Left renal cortex interstitium (tissue), 4 donors: ENCODE data around the gene SYT8. TPM values are rescaled to one million over a fixed set of nuclear protein-coding genes. Genes with fewer than 3 reads are reported as not detected.

Experiments used
- DNase-seq, 4 donors: peaks; one replicate each; pipeline ENCODE4 v3.0.0-alpha.2; 2013; ENCODE audit warnings: low read depth in 4 of 4, low spot score in 2 of 4, missing footprints in 1 of 4
- polyA plus RNA-seq, 4 donors: library from polyadenylated mRNA; unstranded; fragments of 120-200 nt; gene quantifications; one replicate each; pipeline ENCODE4 v1.2.1, GENCODE V29; 2013; ENCODE audit not compliant: insufficient read length in 4 of 4

Gene SYT8
- polyA plus RNA-seq, 4 donors, result 0.14 to 1.0 (median 0.23) TPM

DNA sequence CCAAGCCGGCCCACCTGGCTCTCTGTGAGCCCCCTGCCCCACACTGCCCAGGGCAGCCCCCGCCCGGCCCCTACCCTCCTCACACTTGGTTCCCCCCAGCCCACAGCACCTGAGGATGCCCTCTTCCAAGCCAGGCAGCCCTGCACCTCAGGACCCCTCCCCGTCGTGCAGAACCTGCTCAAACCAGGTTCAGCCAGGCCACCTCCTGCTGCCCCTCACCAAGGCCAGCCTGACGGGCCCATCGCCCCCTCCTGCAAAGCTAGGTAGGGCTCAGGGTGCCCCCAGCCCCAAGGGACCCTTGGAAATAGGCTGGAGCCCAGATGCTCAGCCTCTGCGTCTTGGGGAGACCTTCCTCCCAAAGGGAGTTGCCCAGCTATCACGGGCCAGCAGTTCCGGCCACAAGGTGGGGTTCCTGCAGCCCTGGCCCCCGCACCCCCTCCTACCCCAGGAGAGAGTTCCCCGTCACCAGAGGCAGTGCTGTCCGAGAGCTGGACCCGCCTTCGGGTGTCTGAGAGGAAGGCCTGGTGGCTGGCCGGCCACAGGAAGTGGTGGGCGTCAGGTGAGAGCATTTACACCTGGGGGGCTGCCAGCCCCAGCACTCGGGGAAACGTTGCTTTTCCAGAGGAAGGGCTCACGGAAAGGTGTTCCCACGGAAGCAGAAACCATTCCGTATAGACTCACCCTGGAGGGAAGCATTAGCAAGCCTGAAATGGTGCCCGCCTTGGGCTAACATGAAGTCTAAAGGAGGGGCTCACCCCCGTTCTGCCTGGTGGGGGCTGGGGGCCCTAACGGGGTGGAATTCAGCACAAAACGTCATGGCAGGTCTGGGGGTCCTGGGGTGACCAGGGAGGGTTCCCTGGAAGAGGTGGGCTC, 3.2 kb upstream of the SYT8 start:
- no peak for DNase-seq

- no peak for DNase-seq
Observed at GRCh38 chr11:1832211-1832919, 2.4 kb upstream of the SYT8 start.

GRCh38 chr11:1832920-1833295, 1.9 kb upstream of the SYT8 start:
- DNase-seq, result no peak

DNA sequence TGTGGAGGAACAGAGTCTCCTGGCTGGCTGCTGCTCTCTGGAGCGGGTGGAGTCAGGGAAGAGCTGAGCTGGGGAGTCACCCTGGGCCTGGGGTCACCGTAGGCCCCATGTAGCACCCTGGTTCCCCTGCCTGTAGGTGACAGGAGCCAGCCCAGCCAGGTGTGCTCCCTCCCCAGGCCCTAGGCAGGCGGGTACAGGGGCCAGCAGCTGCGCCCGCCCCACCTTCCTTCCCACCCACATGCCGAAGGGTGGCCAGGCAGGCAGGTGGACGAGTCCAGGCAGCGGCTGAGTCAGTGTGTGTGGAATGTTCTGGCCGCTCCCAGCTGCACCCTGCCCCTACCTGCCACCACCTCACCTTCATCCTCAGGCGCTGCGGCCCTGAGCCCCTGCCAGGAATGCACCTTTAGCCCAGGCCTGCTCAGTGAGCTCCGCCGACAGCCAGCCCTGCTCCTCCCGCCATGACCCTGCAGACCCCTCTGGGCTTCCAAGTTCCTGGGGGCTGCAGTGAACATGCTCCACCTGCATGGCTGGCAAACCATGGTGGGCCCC, 654 bp upstream of the SYT8 start:
- no peak for DNase-seq

DNA sequence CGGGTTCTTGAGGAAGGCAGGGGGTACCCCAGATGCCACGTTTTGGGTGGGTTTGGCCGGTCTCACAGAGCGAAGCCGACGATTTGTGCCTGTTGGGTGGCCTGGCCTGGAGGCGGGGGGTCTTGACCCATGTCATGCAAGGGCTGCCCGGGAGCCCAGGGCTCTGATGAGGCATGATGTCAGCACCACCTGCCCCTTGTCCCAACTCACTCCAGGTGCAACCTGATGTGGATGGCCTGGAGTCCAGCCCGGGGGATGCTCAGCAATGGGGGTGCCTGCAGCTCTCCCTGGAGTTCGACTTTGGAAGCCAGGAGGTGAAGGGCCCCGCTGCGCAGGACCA, 851 bp downstream of the SYT8 start:
- no peak for DNase-seq

GRCh38 chr11:1836011-1836945, 1.5 kb downstream of the SYT8 start:
- DNase-seq, result no peak

DNA sequence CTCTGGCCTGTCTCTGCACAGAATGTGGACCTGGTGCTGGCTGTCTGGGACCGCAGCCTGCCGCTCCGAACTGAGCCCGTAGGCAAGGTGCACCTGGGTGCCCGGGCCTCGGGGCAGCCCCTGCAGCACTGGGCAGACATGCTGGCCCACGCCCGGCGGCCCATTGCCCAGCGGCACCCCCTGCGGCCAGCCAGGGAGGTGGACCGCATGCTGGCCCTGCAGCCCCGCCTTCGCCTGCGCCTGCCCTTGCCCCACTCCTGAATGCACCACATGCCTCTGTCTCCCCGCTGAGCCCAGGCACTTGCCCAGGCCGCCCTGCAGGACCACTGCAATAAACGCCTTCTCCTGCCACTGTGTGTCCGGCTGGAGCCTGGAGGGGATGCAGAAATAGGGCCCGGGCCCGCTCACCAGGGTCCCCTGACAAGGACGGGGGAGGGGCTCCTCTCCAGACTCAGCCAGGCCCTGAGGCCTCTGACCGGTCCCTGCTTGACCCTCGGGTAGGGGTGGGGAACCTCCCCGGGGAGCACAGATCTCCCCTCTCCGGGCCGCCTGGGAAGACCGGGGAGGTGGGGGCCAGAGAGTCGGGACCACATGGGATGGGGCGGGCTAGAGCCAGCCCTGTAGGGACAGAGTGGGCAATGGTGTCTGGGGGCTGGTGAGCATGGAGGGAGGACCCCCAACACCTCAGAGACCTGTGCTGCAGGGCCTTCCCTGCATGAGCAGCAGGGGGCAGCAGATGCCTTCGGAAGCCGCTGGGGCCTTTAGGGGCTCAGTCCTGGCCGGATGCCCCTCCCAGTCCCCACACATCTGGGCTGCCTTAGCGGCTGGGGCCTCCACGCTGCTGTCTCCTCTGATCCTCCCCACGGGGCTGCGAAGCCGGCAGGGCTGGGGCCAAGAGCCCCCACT, 2.6 kb downstream of the SYT8 start:
- no peak for DNase-seq

GRCh38 chr11:1838077-1838425, 3.3 kb downstream of the SYT8 start:
- no peak for DNase-seq

- DNase-seq, result no peak
Observed at GRCh38 chr11:1838426-1839144, 3.8 kb downstream of the SYT8 start, which contains the start of gene TNNI2. TSS of gene TNNI2 (plus strand) at chr11:1838981. CDS start at chr11:1839697, 716 bp downstream.

DNA sequence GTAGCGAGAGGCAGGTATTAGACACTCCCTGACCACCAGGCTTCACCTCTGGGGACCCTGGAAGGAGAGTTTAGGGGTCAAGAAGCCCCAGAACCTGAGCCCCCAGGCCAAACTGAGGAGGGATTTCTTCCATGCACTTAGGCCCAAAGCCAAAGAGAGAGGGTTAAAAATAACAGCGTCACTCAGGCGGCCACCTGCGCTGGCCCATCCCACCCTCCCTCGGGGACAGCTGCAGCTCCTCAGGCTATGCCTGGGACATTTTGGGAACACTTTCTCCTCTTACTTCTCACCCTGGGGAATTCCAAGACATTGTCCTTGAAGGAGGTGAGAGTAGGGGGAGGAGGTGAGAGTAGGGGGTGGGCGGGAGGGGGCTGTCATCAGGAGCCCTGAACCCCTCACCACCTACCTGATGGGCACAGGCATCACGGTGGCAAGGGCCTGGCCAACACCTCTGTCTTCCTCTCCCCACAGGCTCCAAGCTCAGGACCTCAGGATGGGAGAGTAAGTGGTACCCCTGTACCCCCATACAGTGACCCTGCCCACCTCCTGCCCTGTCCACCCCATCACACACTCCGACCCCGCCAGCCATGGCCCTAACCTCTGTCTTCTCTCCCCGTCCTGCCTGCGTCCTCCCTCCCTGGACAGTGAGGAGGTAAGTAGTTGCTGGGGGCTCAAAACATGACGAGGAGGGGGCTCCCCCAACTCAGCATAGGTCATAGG, 4.6 kb downstream of the SYT8 start:
- no peak for DNase-seq

- no peak for DNase-seq
Observed at GRCh38 chr11:1839924-1840779, 5.4 kb downstream of the SYT8 start.

- DNase-seq, result no peak
Observed at GRCh38 chr11:1840780-1841480, 6.1 kb downstream of the SYT8 start.

DNA sequence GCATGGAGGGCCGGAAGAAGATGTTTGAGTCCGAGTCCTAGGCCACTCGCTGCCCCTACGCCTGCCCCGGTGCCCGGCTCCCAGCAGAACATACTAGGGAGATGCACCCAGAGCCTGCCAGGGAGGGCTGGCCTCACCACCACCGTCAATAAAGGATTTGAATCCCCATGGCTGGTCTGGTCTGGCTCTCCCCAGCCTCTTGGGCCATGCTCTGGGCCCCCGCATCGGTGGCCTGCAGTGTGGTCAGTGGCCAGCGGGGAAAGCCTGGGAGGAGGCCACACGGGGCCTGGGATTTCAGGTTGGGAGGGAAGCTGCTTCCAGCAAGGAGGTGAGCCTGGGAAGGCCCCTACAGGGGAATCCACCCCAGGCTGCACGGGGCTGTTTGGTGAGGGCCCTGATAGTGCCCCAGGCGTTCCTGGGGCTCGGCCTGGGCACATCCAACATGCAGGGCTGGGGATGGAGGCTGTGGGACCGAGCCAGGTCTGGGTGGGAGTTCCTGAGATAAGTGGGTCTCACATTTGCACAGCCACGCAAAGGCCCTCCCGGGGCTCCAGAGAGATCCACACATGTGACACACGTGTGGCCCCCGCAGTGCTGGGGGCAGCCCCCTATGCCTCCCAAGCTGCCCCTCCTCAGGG, 6.8 kb downstream of the SYT8 start:
- DNase-seq, result no peak

DNA sequence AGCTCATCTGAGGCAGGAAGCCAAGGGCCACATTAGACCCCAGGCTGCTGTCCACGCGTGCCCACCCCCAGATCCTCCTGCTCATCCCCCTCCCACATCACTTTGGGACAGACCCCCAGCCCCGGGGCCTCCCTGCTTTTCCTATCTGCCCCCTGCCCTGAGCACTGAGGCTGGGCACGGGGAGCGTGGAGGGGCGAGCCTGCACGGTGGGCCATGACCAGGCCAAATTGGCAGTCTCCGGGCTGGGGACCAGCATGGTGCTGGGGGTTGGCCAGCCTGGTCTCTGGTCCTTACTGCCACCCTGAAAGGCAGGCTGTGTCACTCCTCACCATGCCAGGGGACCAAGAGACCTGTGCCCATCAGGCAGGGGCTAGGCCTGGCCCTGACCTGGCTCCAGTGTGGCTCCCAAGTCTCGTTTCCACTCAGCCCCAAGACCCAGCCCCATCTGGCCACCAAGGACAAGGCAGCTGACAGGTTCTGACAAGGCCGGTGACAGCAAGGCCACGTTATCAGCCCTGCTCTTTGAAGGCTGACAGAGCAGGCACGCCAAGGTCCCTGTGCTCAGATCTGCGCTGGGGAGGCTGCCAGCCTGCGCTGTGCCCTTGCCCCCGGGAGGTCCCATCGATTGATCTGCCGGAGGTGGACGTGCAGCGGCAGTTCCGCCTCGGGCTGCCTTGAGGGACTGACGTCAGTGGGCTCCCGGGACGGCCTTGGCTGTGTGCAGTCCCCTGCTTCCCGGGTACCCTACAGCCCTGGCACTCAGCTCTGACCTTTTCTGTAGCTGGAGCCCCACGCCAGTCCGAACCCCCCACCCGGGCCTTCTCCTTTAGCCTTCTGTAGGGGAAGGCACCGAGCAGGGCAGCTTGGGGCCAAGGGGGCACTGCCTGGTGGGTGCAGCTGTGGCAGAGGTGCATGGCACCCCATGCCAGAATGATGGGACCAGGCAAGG, 7.6 kb downstream of the SYT8 start:
- DNase-seq, result no peak

DNA sequence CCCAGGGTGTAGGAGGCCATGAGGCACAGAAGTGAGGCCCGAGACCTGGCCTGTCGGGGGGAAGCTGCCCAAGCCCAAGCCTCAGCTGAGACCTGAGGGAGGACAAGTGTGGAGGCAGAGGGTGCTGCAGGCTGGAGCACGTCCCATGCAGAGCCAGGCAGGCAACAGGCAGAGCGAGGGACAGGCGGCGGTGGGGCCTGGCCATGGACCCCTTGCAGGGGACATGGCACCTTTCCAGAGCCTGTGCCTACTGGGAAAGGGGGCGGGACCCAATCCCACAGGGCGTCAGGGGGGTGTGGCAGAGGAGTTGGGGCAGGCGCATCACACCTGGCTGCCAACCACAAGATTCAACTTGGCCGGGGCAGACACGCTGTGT, 8.3 kb downstream of the SYT8 start:
- DNase-seq, result no peak
